HepG2 (cell line): Measurements from ENCODE around the gene OXGR1. TPM values are rescaled to one million over a fixed set of nuclear protein-coding genes. Genes with fewer than 3 reads are reported as not detected.

ENCODE experiments used
- CAMTA2 ChIP-seq: sonication (generic); formaldehyde crosslinking; IDR thresholded peaks from 2 replicates; pipeline ENCODE4 v1.4.0; 2020; ENCODE audit warnings: mild to moderate bottlenecking, missing genetic modification reagents, borderline replicate concordance
- GTF2F1 ChIP-seq: fragments of 150-350 bp; IDR thresholded peaks from 2 replicates; pipeline ENCODE4 v1.6.1; 2014; ENCODE audit warnings: low read length
- HBP1 ChIP-seq: IDR thresholded peaks from 2 replicates; pipeline ENCODE4 v1.6.1; 2016; ENCODE audit warnings: low read depth, control low read depth
- HNRNPL ChIP-seq: fragments of 200-400 bp; formaldehyde crosslinking; IDR thresholded peaks from 2 replicates; pipeline ENCODE4 v1.6.1; 2017; ENCODE audit warnings: mild to moderate bottlenecking, low read depth, low read length
- JDP2 ChIP-seq: sonication (generic); formaldehyde crosslinking; IDR thresholded peaks from 2 replicates; pipeline ENCODE4 v1.8.1; 2022; ENCODE audit warnings: missing genetic modification reagents, borderline replicate concordance
- PHF5A ChIP-seq: IDR thresholded peaks from one replicate; pipeline ENCODE4 v1.6.1; 2018; ENCODE audit warnings: low read depth, missing genetic modification reagents; ENCODE audit not compliant: unreplicated experiment
- SAFB2 ChIP-seq: sonication (generic); formaldehyde crosslinking; IDR thresholded peaks from 2 replicates; pipeline ENCODE4 v1.5.1; 2020; ENCODE audit warnings: missing genetic modification reagents, low read depth, mild to moderate bottlenecking, borderline replicate concordance
- SP140L ChIP-seq: sonication (generic); formaldehyde crosslinking; IDR thresholded peaks from 2 replicates; pipeline ENCODE4 v1.4.0; 2020; ENCODE audit warnings: missing genetic modification reagents, borderline replicate concordance
- TFAP4 ChIP-seq: sonication (generic); IDR thresholded peaks from 2 replicates; pipeline ENCODE4 v1.6.1; 2016; ENCODE audit warnings: low read depth, borderline replicate concordance
- TRIM22 ChIP-seq: fragments of 450-650 bp; IDR thresholded peaks from 2 replicates; pipeline ENCODE4 v1.6.1; 2017
- U2AF2 ChIP-seq: fragments of 200-400 bp; formaldehyde crosslinking; IDR thresholded peaks from 2 replicates; pipeline ENCODE4 v1.6.1; 2017; ENCODE audit warnings: low read depth, mild to moderate bottlenecking, low read length
- ZBTB3 ChIP-seq: sonication (generic); formaldehyde crosslinking; IDR thresholded peaks from 2 replicates; pipeline ENCODE4 v1.4.0; 2020; ENCODE audit warnings: low read depth, mild to moderate bottlenecking, moderate library complexity, missing genetic modification reagents, borderline replicate concordance
- ZKSCAN1 ChIP-seq: fragments of 150-350 bp; IDR thresholded peaks from 2 replicates; pipeline ENCODE4 v1.6.1; 2014; ENCODE audit warnings: low read length
- ZKSCAN8 ChIP-seq: IDR thresholded peaks from 2 replicates; pipeline ENCODE4 v1.6.1; 2016; ENCODE audit warnings: borderline replicate concordance, missing genetic modification reagents, missing compliant biosample characterization
- ZNF101 ChIP-seq: sonication (generic); formaldehyde crosslinking; IDR thresholded peaks from 2 replicates; pipeline ENCODE4 v1.4.0; 2020; ENCODE audit warnings: mild to moderate bottlenecking, low read depth, missing genetic modification reagents, borderline replicate concordance
- ZNF20 ChIP-seq: sonication (generic); formaldehyde crosslinking; IDR thresholded peaks from 2 replicates; pipeline ENCODE4 v1.4.0; 2020; ENCODE audit warnings: mild to moderate bottlenecking, moderate library complexity, missing genetic modification reagents
- ZNF230 ChIP-seq: sonication (generic); formaldehyde crosslinking; IDR thresholded peaks from 2 replicates; pipeline ENCODE4 v1.4.0; 2020; ENCODE audit warnings: mild to moderate bottlenecking, missing genetic modification reagents
- ZNF280B ChIP-seq: sonication (generic); formaldehyde crosslinking; IDR thresholded peaks from 2 replicates; pipeline ENCODE4 v1.5.0; 2020; ENCODE audit warnings: missing genetic modification reagents, mild to moderate bottlenecking, borderline replicate concordance
- ZNF337 ChIP-seq: sonication (generic); formaldehyde crosslinking; IDR thresholded peaks from 2 replicates; pipeline ENCODE4 v1.5.1; 2020; ENCODE audit warnings: missing genetic modification reagents, low read depth, mild to moderate bottlenecking, borderline replicate concordance
- ZNF451 ChIP-seq: sonication (generic); formaldehyde crosslinking; IDR thresholded peaks from 2 replicates; pipeline ENCODE4 v1.5.0; 2020; ENCODE audit warnings: mild to moderate bottlenecking, missing genetic modification reagents
- ZNF772 ChIP-seq: sonication (generic); formaldehyde crosslinking; IDR thresholded peaks from 2 replicates; pipeline ENCODE4 v1.5.0; 2020; ENCODE audit warnings: mild to moderate bottlenecking, missing genetic modification reagents
- polyA plus RNA-seq, 8 experiments: library from polyadenylated mRNA; depleted of rRNA in 3 of 8; stranded (reverse) in 7 of 8; unstranded in 1 of 8; fragments of >200 nt; fragmentation: Illumina TruSeq in 4 of 8; extraction: Trizol in 4 of 8; gene quantifications; 2 replicates each; pipeline versions ENCODE4 v1.2.1 to v1.2.3, GENCODE V29; 2011 to 2016; ENCODE audit warnings: low read depth in 4 of 8, missing spikeins in 1 of 8, mixed read lengths in 1 of 8; ENCODE audit not compliant: insufficient read depth in 1 of 8
- total RNA-seq, 5 experiments: library from RNA; depleted of rRNA; stranded (reverse); fragments of >200 nt; fragmentation: Illumina TruSeq; extraction: Trizol; gene quantifications; 2 replicates each; pipeline ENCODE4 v1.2.3, GENCODE V29; 2016; ENCODE audit warnings: low read depth in 1 of 5
- TF ChIP-seq, protein P1 (sequence below): IDR thresholded peaks from 2 replicates; pipeline ENCODE4 v1.4.0; 2020; ENCODE audit warnings: mild to moderate bottlenecking, missing genetic modification reagents

Gene OXGR1
- total and polyA plus RNA-seq, 2 of the 13 experiments (the other 11 are each of a cell fraction or from before 2014, with no cell fraction given): not detected

- no peak for TF ChIP-seq PHF5A (CRISPR knock-in tag)
- TF ChIP-seq SAFB2: no peak
- no peak for TF ChIP-seq ZNF20 (CRISPR knock-in tag)
- no peak for TF ChIP-seq U2AF2
- no peak for TF ChIP-seq ZNF280B
- TF ChIP-seq GTF2F1: no peak
- no peak for TF ChIP-seq SP140L (CRISPR knock-in tag)
- no peak for TF ChIP-seq ZNF772 (CRISPR knock-in tag)
- no peak for TF ChIP-seq JDP2 (CRISPR knock-in tag)
- no peak for TF ChIP-seq ZNF337 (CRISPR knock-in tag)
- TF ChIP-seq ZNF101 (CRISPR knock-in tag): no peak
- TF ChIP-seq ZKSCAN8 (CRISPR knock-in tag): no peak
- no peak for TF ChIP-seq ZBTB3 (CRISPR knock-in tag)
- no peak for TF ChIP-seq TRIM22
- no peak for TF ChIP-seq ZNF451 (CRISPR knock-in tag)
- TF ChIP-seq ZKSCAN1: no peak
- TF ChIP-seq TFAP4: peak; percentile 16; the same call in 1 of the 2 replicates
- TF ChIP-seq ZNF230 (CRISPR knock-in tag): no peak
- no peak for TF ChIP-seq HNRNPL
- TF ChIP-seq, protein P1, sequence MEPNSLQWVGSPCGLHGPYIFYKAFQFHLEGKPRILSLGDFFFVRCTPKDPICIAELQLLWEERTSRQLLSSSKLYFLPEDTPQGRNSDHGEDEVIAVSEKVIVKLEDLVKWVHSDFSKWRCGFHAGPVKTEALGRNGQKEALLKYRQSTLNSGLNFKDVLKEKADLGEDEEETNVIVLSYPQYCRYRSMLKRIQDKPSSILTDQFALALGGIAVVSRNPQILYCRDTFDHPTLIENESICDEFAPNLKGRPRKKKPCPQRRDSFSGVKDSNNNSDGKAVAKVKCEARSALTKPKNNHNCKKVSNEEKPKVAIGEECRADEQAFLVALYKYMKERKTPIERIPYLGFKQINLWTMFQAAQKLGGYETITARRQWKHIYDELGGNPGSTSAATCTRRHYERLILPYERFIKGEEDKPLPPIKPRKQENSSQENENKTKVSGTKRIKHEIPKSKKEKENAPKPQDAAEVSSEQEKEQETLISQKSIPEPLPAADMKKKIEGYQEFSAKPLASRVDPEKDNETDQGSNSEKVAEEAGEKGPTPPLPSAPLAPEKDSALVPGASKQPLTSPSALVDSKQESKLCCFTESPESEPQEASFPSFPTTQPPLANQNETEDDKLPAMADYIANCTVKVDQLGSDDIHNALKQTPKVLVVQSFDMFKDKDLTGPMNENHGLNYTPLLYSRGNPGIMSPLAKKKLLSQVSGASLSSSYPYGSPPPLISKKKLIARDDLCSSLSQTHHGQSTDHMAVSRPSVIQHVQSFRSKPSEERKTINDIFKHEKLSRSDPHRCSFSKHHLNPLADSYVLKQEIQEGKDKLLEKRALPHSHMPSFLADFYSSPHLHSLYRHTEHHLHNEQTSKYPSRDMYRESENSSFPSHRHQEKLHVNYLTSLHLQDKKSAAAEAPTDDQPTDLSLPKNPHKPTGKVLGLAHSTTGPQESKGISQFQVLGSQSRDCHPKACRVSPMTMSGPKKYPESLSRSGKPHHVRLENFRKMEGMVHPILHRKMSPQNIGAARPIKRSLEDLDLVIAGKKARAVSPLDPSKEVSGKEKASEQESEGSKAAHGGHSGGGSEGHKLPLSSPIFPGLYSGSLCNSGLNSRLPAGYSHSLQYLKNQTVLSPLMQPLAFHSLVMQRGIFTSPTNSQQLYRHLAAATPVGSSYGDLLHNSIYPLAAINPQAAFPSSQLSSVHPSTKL (CRISPR knock-in tag): peak; percentile 46; the same call in 1 of the 2 replicates
- no peak for TF ChIP-seq CAMTA2
- no peak for TF ChIP-seq HBP1 (CRISPR knock-in tag)
Measured at GRCh38 chr13:96946709-96947311, 47.5 kb downstream of the OXGR1 start (continued).
